ENCODE results near the gene C5orf58. TPM values are rescaled to one million over a fixed set of nuclear protein-coding genes. Genes with fewer than 3 reads are reported as not detected.
A peak's percentile ranks its signal among the peaks of the same experiment; 100 is the strongest.

Gene C5orf58
- total RNA-seq, 2 donors from 2014 or later, result 15.7 TPM; not detected in 1

DNA sequence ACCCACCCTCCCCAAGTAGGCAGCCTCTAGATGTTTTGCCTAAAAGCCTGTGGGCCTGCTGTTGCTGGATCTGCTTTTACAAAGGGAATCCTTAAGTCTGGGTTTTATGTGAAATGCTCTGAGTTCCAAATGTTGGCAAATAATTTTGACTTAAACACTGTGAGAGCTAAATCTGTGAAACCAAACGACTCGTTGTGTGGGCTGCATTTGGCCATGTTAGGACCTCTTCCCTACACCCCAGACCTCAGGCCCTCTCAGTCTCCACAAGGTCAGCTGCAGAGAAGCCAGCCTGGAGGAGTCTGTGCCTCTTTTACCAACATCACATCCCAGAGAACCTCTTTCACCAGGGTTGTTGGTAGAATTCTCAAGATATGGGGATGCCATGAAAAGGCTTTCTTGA is 55.4 kb downstream of the C5orf58 start:
- intact Hi-C loops (cut with DNase I), result no loop called here
- TF ChIP-seq POLR2AphosphoS5 (IDR thresholded peaks at IDR 0.05) (no peak), POLR2A (IDR thresholded peaks at IDR 0.05) (no peak)
- TF ChIP-seq, protein P1, sequence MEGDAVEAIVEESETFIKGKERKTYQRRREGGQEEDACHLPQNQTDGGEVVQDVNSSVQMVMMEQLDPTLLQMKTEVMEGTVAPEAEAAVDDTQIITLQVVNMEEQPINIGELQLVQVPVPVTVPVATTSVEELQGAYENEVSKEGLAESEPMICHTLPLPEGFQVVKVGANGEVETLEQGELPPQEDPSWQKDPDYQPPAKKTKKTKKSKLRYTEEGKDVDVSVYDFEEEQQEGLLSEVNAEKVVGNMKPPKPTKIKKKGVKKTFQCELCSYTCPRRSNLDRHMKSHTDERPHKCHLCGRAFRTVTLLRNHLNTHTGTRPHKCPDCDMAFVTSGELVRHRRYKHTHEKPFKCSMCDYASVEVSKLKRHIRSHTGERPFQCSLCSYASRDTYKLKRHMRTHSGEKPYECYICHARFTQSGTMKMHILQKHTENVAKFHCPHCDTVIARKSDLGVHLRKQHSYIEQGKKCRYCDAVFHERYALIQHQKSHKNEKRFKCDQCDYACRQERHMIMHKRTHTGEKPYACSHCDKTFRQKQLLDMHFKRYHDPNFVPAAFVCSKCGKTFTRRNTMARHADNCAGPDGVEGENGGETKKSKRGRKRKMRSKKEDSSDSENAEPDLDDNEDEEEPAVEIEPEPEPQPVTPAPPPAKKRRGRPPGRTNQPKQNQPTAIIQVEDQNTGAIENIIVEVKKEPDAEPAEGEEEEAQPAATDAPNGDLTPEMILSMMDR (IDR thresholded peaks at IDR 0.05), result no peak
- Histone ChIP-seq H3K36me3 (no peaks in the 10 kb centered on the region), H3K27me3 (replicated peaks; ENCODE audit: insufficient read depth) (no peaks in the 10 kb centered on the region), H3K27ac (peak overlapping the region; percentile 20 to 31), H3K4me1 (replicated peaks) (no peaks in the 10 kb centered on the region), H3K4me3 (no peak overlapping the region), H3K9me3 (no peaks in the 10 kb centered on the region)
- WGBS, result 60% methylated on average over 2 of the region's 2 CpGs
- DNase-seq (ENCODE audit: low spot score), result no peak

DNA sequence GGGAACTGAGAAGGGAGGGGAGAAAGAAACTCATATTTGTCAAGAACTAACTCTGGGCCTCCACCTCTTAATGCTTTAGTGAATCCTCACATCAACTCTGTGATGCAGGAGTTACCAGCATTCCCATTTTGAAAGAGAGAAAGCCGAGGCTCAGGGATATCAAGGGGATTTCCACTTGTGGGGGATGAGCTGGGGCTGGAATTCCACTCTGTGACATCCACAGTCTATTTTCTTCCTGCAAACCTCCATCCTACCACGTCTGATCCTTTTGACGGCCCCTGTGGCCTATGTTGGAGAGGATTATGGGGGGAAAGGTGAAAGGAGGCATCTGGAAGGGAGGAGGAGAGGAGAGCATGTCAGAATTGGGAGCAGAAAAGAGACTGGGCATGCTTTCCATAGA is 55.8 kb downstream of the C5orf58 start:
- no peak for DNase-seq (ENCODE audit: low spot score)
- WGBS, result 77% methylated on average over 3 of the region's 3 CpGs
- H3K9me3 ChIP-seq, result no peaks in the 10 kb centered on the region
- H3K27me3 ChIP-seq (replicated peaks; ENCODE audit: insufficient read depth), result no peaks in the 10 kb centered on the region
- no peak for TF ChIP-seq POLR2AphosphoS5 (IDR thresholded peaks at IDR 0.05)
- TF ChIP-seq, protein P1 (IDR thresholded peaks at IDR 0.05), result no peak
- no peak for TF ChIP-seq POLR2A (IDR thresholded peaks at IDR 0.05)
- no peaks in the 10 kb centered on the region for H3K36me3 ChIP-seq
- H3K4me3 ChIP-seq, result no peak overlapping the region
- intact Hi-C loops (cut with DNase I), result no loop called here
- H3K27ac ChIP-seq, result peak overlapping the region in 1 of 2 donors; percentile 20
- H3K4me1 ChIP-seq (replicated peaks), result no peaks in the 10 kb centered on the region

DNA sequence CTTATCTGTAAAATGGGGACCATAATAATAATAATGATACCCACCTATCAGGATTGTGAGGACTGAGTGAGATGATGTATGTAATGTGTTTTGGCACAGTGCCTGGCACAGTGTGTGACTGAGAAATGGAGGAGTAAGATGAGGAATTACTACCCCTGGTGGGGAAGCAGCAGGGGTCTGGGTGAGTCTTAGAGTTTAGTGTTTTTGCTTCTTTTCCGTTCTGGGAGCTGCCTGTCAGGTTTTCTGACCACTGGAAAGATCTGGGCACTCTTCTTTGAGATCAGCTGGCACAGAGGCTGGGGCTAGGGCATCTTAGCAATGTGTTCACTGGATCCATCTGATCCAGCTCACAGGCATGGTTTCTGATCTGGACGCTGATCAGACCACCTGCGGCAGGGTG is 56.3 kb downstream of the C5orf58 start:
- no peak for DNase-seq (ENCODE audit: low spot score)
- Histone ChIP-seq H3K27ac (no peak overlapping the region), H3K36me3 (no peaks in the 10 kb centered on the region), H3K4me3 (no peak overlapping the region), H3K27me3 (replicated peaks; ENCODE audit: insufficient read depth) (no peaks in the 10 kb centered on the region), H3K4me1 (replicated peaks) (no peaks in the 10 kb centered on the region), H3K9me3 (no peaks in the 10 kb centered on the region)
- WGBS, result 73% methylated on average over 3 of the region's 3 CpGs
- TF ChIP-seq, protein P1 (IDR thresholded peaks at IDR 0.05), result no peak
- TF ChIP-seq POLR2AphosphoS5 (IDR thresholded peaks at IDR 0.05), result no peak
- TF ChIP-seq POLR2A (IDR thresholded peaks at IDR 0.05), result no peak
- intact Hi-C loops (cut with DNase I), result no loop called here

DNA sequence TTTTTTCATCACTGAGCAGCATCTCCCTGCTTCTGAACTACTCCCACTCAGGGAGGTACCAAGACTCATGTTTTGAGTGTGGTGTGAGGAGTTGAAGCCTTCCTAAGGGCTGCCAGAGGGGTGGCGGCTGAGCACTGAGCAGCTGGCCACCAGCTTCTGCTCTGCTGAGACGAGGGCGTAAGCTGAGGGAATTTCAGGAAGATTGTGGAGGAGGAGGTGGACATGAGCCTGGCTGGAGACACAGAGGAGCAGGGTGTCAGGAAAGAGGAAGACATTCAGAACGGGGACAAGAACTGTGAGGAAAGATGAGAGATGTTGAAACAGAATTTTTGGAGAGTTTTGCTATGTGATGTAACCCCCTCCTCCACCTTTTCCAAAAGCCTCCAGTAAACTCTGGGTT is 57.0 kb downstream of the C5orf58 start:
- WGBS, result 72% methylated on average over 4 of the region's 4 CpGs
- TF ChIP-seq POLR2A (IDR thresholded peaks at IDR 0.05), result no peak
- TF ChIP-seq, protein P1 (IDR thresholded peaks at IDR 0.05), result no peak
- no peak for TF ChIP-seq POLR2AphosphoS5 (IDR thresholded peaks at IDR 0.05)
- intact Hi-C loops (cut with DNase I), result no loop called here

DNA sequence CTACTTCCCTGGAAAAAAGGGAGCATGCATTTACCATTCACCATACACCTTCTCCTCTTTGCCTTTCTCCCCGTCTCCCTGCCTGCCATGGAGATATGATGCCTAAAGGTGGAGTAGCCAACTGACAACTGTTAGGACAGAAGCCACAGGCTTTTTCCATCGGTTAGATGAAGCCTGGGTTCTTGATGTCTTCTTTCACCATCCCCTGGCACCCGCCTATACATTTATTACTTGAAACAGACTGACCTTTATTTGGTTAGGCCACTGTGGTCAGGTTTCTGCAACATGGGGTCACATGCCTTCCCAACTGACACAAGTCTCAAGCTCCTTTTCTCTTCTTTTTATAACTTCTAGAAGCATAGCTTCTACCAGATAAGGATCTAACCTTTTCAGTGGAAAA is 57.7 kb downstream of the C5orf58 start:
- H3K36me3 ChIP-seq, result no peaks in the 10 kb centered on the region
- no peaks in the 10 kb centered on the region for H3K9me3 ChIP-seq
- no peak for DNase-seq (ENCODE audit: low spot score)
- no peak overlapping the region for H3K27ac ChIP-seq
- intact Hi-C loops (cut with DNase I), result no loop called here
- no peaks in the 10 kb centered on the region for H3K4me1 ChIP-seq (replicated peaks)
- H3K27me3 ChIP-seq (replicated peaks; ENCODE audit: insufficient read depth), result no peaks in the 10 kb centered on the region
- WGBS, result 86% methylated on average over 3 of the region's 3 CpGs
- no peak overlapping the region for H3K4me3 ChIP-seq
- no peak for TF ChIP-seq POLR2AphosphoS5 (IDR thresholded peaks at IDR 0.05)
- TF ChIP-seq, protein P1 (IDR thresholded peaks at IDR 0.05), result no peak
- no peak for TF ChIP-seq POLR2A (IDR thresholded peaks at IDR 0.05)

More for the DNA sequence above, 57.0 kb downstream of the C5orf58 start:
- no peaks in the 10 kb centered on the region for H3K27me3 ChIP-seq (replicated peaks; ENCODE audit: insufficient read depth)
- no peaks in the 10 kb centered on the region for H3K4me1 ChIP-seq (replicated peaks)
- no peaks in the 10 kb centered on the region for H3K9me3 ChIP-seq
- H3K27ac ChIP-seq, result no peak overlapping the region
- H3K4me3 ChIP-seq, result no peak overlapping the region
- H3K36me3 ChIP-seq, result no peaks in the 10 kb centered on the region
- DNase-seq (ENCODE audit: low spot score), result no peak
